HG03280 (cell line): ENCODE measurements around the gene ALK.
"Not testable (repeated sequence)": the region's sequence is repeated elsewhere in the genome, so short reads cannot be mapped to it uniquely, and the experiment has no call there.

ENCODE experiments used
- ATAC-seq: cut with Tn5 transposase; IDR thresholded peaks from one replicate; pipeline ENCODE4 v1.9.1; 2021; ENCODE audit warnings: mild to moderate bottlenecking, moderate library complexity; ENCODE audit not compliant: unreplicated experiment

ALK gene

GRCh38 chr2:29761278-29761677 lies 160.1 kb downstream of the ALK start:
- no peak for ATAC-seq

- ATAC-seq = no peak
These were observed 161.4 kb downstream of the ALK start for GRCh38 chr2:29760008-29760407.

GRCh38 chr2:29759360-29759759 lies 162.0 kb downstream of the ALK start:
- no peak for ATAC-seq

- no peak for ATAC-seq
These were observed 165.6 kb downstream of the ALK start for GRCh38 chr2:29755829-29756228.

- ATAC-seq = no peak
These were observed 166.2 kb downstream of the ALK start for GRCh38 chr2:29755233-29755632.

- no peak for ATAC-seq
These were observed 167.5 kb downstream of the ALK start for GRCh38 chr2:29753671-29754444.

- no peak for ATAC-seq
These were observed 170.0 kb downstream of the ALK start for GRCh38 chr2:29751390-29751789.

GRCh38 chr2:29750463-29750862 lies 170.9 kb downstream of the ALK start:
- ATAC-seq = not testable (repeated sequence)

GRCh38 chr2:29749843-29750242 lies 171.5 kb downstream of the ALK start:
- ATAC-seq = no peak

- ATAC-seq = no peak
These were observed 172.3 kb downstream of the ALK start for GRCh38 chr2:29749041-29749440.

- ATAC-seq = no peak
These were observed 173.5 kb downstream of the ALK start for GRCh38 chr2:29747786-29748470.

GRCh38 chr2:29744976-29745375 lies 176.4 kb downstream of the ALK start:
- no peak for ATAC-seq

- ATAC-seq = no peak
These were observed 177.9 kb downstream of the ALK start for GRCh38 chr2:29743516-29743915.

- ATAC-seq = no peak
These were observed 178.7 kb downstream of the ALK start for GRCh38 chr2:29742656-29743055.

GRCh38 chr2:29741132-29741531 lies 180.3 kb downstream of the ALK start:
- ATAC-seq = no peak

- ATAC-seq = no peak
These were observed 187.4 kb downstream of the ALK start for GRCh38 chr2:29733965-29734364.

- no peak for ATAC-seq
These were observed 188.2 kb downstream of the ALK start for GRCh38 chr2:29733213-29733612.

GRCh38 chr2:29731948-29732347 lies 189.4 kb downstream of the ALK start:
- ATAC-seq = no peak

GRCh38 chr2:29729932-29730331 lies 191.5 kb downstream of the ALK start:
- ATAC-seq = no peak

- no peak for ATAC-seq
These were observed 192.0 kb downstream of the ALK start for GRCh38 chr2:29729401-29729800.

- ATAC-seq = no peak
These were observed 194.4 kb downstream of the ALK start for GRCh38 chr2:29726976-29727375.

GRCh38 chr2:29725610-29726009 lies 195.8 kb downstream of the ALK start:
- ATAC-seq = no peak
